Neural cell (in vitro differentiated cells): Measurements from ENCODE around the gene FCGR3B. TPM values are rescaled to one million over a fixed set of nuclear protein-coding genes. Genes with fewer than 3 reads are reported as not detected.

Experiments
- H2AFZ ChIP-seq: fragments of 200-600, 300-800 bp; sonication (generic), shearing (Covaris generic); 2 replicates; pipeline ENCODE4 v1.6.0; 2014; ENCODE audit warnings: low read depth, mild to moderate bottlenecking, antibody characterized with exemption, low read length, moderate library complexity
- H3F3A ChIP-seq: fragments of 200-600 bp; shearing (Covaris generic); 2 replicates; pipeline ENCODE4 v1.6.1; 2016; ENCODE audit warnings: mild to moderate bottlenecking, moderate library complexity, mixed read lengths, antibody characterized with exemption, low read length; ENCODE audit not compliant: insufficient read depth, poor library complexity, severe bottlenecking
- H3K27ac ChIP-seq: fragments of 200-600, 300-800 bp; sonication (generic), shearing (Covaris generic); 2 replicates; pipeline ENCODE4 v1.5.1; 2014; ENCODE audit warnings: mild to moderate bottlenecking, low read length, moderate library complexity
- H3K27me3 ChIP-seq: fragments of 300-800, 200-600 bp; sonication (generic), shearing (Covaris generic); 2 replicates; pipeline ENCODE4 v1.6.0; 2014; ENCODE audit warnings: mild to moderate bottlenecking, low read depth, low read length, moderate library complexity; ENCODE audit not compliant: insufficient read depth
- H3K36me3 ChIP-seq: fragments of 300-800, 200-600 bp; sonication (generic), shearing (Covaris generic); 2 replicates; pipeline ENCODE4 v1.5.1; 2014; ENCODE audit warnings: mild to moderate bottlenecking, antibody characterized with exemption, low read length, moderate library complexity; ENCODE audit not compliant: insufficient read depth
- H3K4me2 ChIP-seq: fragments of 300-800, 200-600 bp; sonication (generic), shearing (Covaris generic); 2 replicates; pipeline ENCODE4 v1.6.0; 2014; ENCODE audit warnings: mild to moderate bottlenecking, low read length
- H3K4me3 ChIP-seq: fragments of 300-800, 200-600 bp; sonication (generic), shearing (Covaris generic); 2 replicates; pipeline ENCODE4 v1.5.1; 2014; ENCODE audit warnings: mild to moderate bottlenecking, low read length, moderate library complexity
- H3K79me2 ChIP-seq: fragments of 200-600 bp; shearing (Covaris generic); replicated peaks from 2 replicates; pipeline ENCODE4 v1.6.0; 2014; ENCODE audit warnings: mild to moderate bottlenecking, low read length, moderate library complexity; ENCODE audit not compliant: insufficient read depth
- H3K9ac ChIP-seq: fragments of 300-800, 200-600 bp; sonication (generic), shearing (Covaris generic); 2 replicates; pipeline ENCODE4 v1.6.1; 2016; ENCODE audit warnings: mild to moderate bottlenecking, low read length, mixed read lengths
- H3K9me2 ChIP-seq: fragments of 200-600 bp; shearing (Covaris generic); 2 replicates; pipeline ENCODE4 v1.6.1; 2016; ENCODE audit warnings: mild to moderate bottlenecking, low read length, mixed read lengths; ENCODE audit not compliant: insufficient read depth
- H3K9me3 ChIP-seq: fragments of 200-600, 300-800 bp; sonication (generic), shearing (Covaris generic); 2 replicates; pipeline ENCODE4 v1.6.1; 2016; ENCODE audit warnings: mild to moderate bottlenecking, mixed run types, low read length, moderate library complexity, mixed read lengths
- H4K20me1 ChIP-seq: fragments of 200-600 bp; shearing (Covaris generic); 2 replicates; pipeline ENCODE4 v1.6.1; 2016; ENCODE audit warnings: mild to moderate bottlenecking, mixed run types; ENCODE audit not compliant: insufficient read depth
- EP300 ChIP-seq: fragments of 450-650 bp; conservative IDR thresholded peaks from 2 replicates; pipeline ENCODE4 v1.6.1; 2014; ENCODE audit warnings: antibody characterized with exemption, mild to moderate bottlenecking, moderate library complexity; ENCODE audit not compliant: poor library complexity, severe bottlenecking
- EZH2 ChIP-seq: fragments of 200-600, 300-800 bp; shearing (Covaris generic), sonication (generic); IDR thresholded peaks from 2 replicates; pipeline ENCODE4 v1.6.1; 2014; ENCODE audit warnings: antibody characterized with exemption, low read length, borderline replicate concordance, mild to moderate bottlenecking; ENCODE audit not compliant: insufficient read depth, poor library complexity, severe bottlenecking
- MXI1 ChIP-seq: fragments of 450-650 bp; conservative IDR thresholded peaks from 2 replicates; pipeline ENCODE4 v1.6.1; 2014; ENCODE audit warnings: antibody characterized with exemption, mild to moderate bottlenecking; ENCODE audit not compliant: poor library complexity, severe bottlenecking
- POLR2AphosphoS5 ChIP-seq: IDR thresholded peaks from 2 replicates; pipeline ENCODE4 v1.6.1; 2012
- RAD21 ChIP-seq: fragments of 450-650 bp; conservative IDR thresholded peaks from 2 replicates; pipeline ENCODE4 v1.6.1; 2014; ENCODE audit warnings: antibody characterized with exemption, mild to moderate bottlenecking, moderate library complexity
- REST ChIP-seq: IDR thresholded peaks from 2 replicates; pipeline ENCODE4 v1.6.1; 2012; ENCODE audit warnings: borderline replicate concordance
- SMC3 ChIP-seq: fragments of 450-650 bp; conservative IDR thresholded peaks from 2 replicates; pipeline ENCODE4 v1.6.1; 2014; ENCODE audit warnings: antibody characterized with exemption, mild to moderate bottlenecking, moderate library complexity; ENCODE audit not compliant: poor library complexity
- TAF1 ChIP-seq: IDR thresholded peaks from 2 replicates; pipeline ENCODE4 v1.6.1; 2012; ENCODE audit warnings: low read depth
- polyA minus RNA-seq: library from RNA; depleted of rRNA, polyadenylated mRNA; stranded (reverse); fragments of >200 nt; gene quantifications from 2 replicates; pipeline ENCODE4 v1.2.3, GENCODE V29; 2014
- polyA plus RNA-seq: library from polyadenylated mRNA; depleted of rRNA; stranded (reverse); fragments of >200 nt; gene quantifications from 2 replicates; pipeline ENCODE4 v1.2.3, GENCODE V29; 2014
- TF ChIP-seq, protein P1 (sequence below): fragments of 450-650 bp; IDR thresholded peaks from 2 replicates; pipeline ENCODE4 v1.5.1; 2014; ENCODE audit warnings: antibody characterized with exemption, mild to moderate bottlenecking, moderate library complexity; ENCODE audit not compliant: poor library complexity, severe bottlenecking

Gene FCGR3B
- polyA plus RNA-seq (not detected in 2 replicates), polyA minus RNA-seq (not detected in 2 replicates)

- no peak within 1 kb of the TSS for H2AFZ ChIP-seq
- H4K20me1 ChIP-seq: no peaks in the 10 kb centered on the region
- H3F3A ChIP-seq: no peaks in the 10 kb centered on the region
- H3K36me3 ChIP-seq: no peaks in the 10 kb centered on the region
- H3K4me2 ChIP-seq: no peak within 1 kb of the TSS
- no peak for TF ChIP-seq REST
- TF ChIP-seq EZH2: no peak
- TF ChIP-seq SMC3: no peak
- TF ChIP-seq, protein P1, sequence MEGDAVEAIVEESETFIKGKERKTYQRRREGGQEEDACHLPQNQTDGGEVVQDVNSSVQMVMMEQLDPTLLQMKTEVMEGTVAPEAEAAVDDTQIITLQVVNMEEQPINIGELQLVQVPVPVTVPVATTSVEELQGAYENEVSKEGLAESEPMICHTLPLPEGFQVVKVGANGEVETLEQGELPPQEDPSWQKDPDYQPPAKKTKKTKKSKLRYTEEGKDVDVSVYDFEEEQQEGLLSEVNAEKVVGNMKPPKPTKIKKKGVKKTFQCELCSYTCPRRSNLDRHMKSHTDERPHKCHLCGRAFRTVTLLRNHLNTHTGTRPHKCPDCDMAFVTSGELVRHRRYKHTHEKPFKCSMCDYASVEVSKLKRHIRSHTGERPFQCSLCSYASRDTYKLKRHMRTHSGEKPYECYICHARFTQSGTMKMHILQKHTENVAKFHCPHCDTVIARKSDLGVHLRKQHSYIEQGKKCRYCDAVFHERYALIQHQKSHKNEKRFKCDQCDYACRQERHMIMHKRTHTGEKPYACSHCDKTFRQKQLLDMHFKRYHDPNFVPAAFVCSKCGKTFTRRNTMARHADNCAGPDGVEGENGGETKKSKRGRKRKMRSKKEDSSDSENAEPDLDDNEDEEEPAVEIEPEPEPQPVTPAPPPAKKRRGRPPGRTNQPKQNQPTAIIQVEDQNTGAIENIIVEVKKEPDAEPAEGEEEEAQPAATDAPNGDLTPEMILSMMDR: no peak
- no peak for TF ChIP-seq POLR2AphosphoS5
- no peak for TF ChIP-seq MXI1
- TF ChIP-seq EP300: no peak
- no peak for TF ChIP-seq TAF1
- no peak for TF ChIP-seq RAD21
- H3K27me3 ChIP-seq: no peaks in the 10 kb centered on the region
- no peak within 1 kb of the TSS for H3K4me3 ChIP-seq
- H3K9me3 ChIP-seq: no peaks in the 10 kb centered on the region
- H3K9ac ChIP-seq: no peak within 1 kb of the TSS
- H3K9me2 ChIP-seq: no peaks in the 10 kb centered on the region
- no peak within 1 kb of the TSS for H3K27ac ChIP-seq
- no peaks in the 10 kb centered on the region for H3K79me2 ChIP-seq
These were observed at the start of gene FCGR3B for GRCh38 chr1:161631076-161631475. Gene FCGR3B, minus strand, starts transcription at chr1:161631176. Its CDS starts 82 bp downstream, at chr1:161631094.

DNA sequence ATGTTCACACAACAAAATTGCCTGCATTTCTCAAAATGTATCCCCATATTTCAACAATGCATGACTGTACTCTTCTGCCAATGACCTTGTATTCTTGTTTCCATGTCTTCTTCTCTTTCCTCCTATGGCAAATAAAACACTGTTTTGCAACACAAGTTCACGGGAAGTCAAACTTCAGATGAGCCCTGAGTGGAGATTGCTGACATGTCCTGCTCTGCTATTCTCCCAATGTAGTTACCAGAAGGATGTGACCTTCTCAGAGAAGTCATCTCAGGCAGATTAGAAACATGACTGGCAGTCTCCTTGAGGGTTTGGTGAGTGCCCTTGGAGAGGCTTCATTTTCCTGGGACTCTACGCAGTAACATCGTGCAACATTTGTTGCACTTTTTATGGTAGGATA lies 47.5 kb upstream of the FCGR3B start:
- no peaks in the 10 kb centered on the region for H3K9me3 ChIP-seq
- no peaks in the 10 kb centered on the region for H4K20me1 ChIP-seq
- no peak overlapping the region for H3K27ac ChIP-seq
- no peak overlapping the region for H3K4me3 ChIP-seq
- no peaks in the 10 kb centered on the region for H3K27me3 ChIP-seq
- no peaks in the 10 kb centered on the region for H3F3A ChIP-seq
- TF ChIP-seq EZH2: no peak
- TF ChIP-seq RAD21: no peak
- TF ChIP-seq MXI1: no peak
- TF ChIP-seq, protein P1: no peak
- no peak for TF ChIP-seq POLR2AphosphoS5
- TF ChIP-seq SMC3: no peak
- TF ChIP-seq REST: no peak
- no peak for TF ChIP-seq EP300
- no peak for TF ChIP-seq TAF1
- H3K36me3 ChIP-seq: no peaks in the 10 kb centered on the region
- H3K4me2 ChIP-seq: no peak overlapping the region
- H3K9ac ChIP-seq: no peak overlapping the region
- no peaks in the 10 kb centered on the region for H3K79me2 ChIP-seq
- H2AFZ ChIP-seq: no peak overlapping the region
- H3K9me2 ChIP-seq: no peaks in the 10 kb centered on the region
